Trophoblast cell (in vitro differentiated cells and primary cell): ENCODE results near the gene ASPDH.

ENCODE experiments used
- DNase-seq, 2 donors: peaks; one replicate each; pipeline ENCODE4 v3.0.0-alpha.2; 2016
- H2AFZ ChIP-seq: 2 replicates; pipeline ENCODE4 v1.6.1; 2013; ENCODE audit warnings: low read length, moderate library complexity, mild to moderate bottlenecking; ENCODE audit not compliant: insufficient read depth, poor library complexity
- H2AK5ac ChIP-seq: 2 replicates; pipeline ENCODE4 v1.6.1; 2013; ENCODE audit warnings: mild to moderate bottlenecking, low read length
- H2BK120ac ChIP-seq: 2 replicates; pipeline ENCODE4 v1.6.1; 2013; ENCODE audit warnings: low read length, mild to moderate bottlenecking, moderate library complexity; ENCODE audit not compliant: insufficient read depth, poor library complexity
- H2BK12ac ChIP-seq: 2 replicates; pipeline ENCODE4 v1.6.1; 2013; ENCODE audit warnings: mild to moderate bottlenecking, low read length, moderate library complexity
- H2BK5ac ChIP-seq: 2 replicates; pipeline ENCODE4 v1.6.1; 2013; ENCODE audit warnings: low read length, low read depth, moderate library complexity, mild to moderate bottlenecking; ENCODE audit not compliant: poor library complexity
- H3K14ac ChIP-seq: 2 replicates; pipeline ENCODE4 v1.6.1; 2013; ENCODE audit warnings: mild to moderate bottlenecking, low read length
- H3K18ac ChIP-seq: 2 replicates; pipeline ENCODE4 v1.6.1; 2013; ENCODE audit warnings: mild to moderate bottlenecking, low read length
- H3K23ac ChIP-seq: 2 replicates; pipeline ENCODE4 v1.6.1; 2013; ENCODE audit warnings: low read length
- H3K27ac ChIP-seq: 2 replicates; pipeline ENCODE4 v1.5.1; 2013; ENCODE audit warnings: low read depth, mild to moderate bottlenecking, inconsistent platforms, low read length, moderate library complexity
- H3K27me3 ChIP-seq: 2 replicates; pipeline ENCODE4 v1.6.1; 2013; ENCODE audit warnings: inconsistent platforms, mild to moderate bottlenecking, low read length, moderate library complexity; ENCODE audit not compliant: insufficient read depth
- H3K36me3 ChIP-seq, 2 experiments: 1 replicate in 1 of 2; 2 replicates in 1 of 2; pipeline ENCODE4 v1.6.1; 2013; ENCODE audit warnings: low read length in 2 of 2, mild to moderate bottlenecking in 2 of 2, moderate library complexity in 1 of 2; ENCODE audit not compliant: insufficient read depth in 2 of 2, control insufficient read depth in 1 of 2
- H3K4ac ChIP-seq: 2 replicates; pipeline ENCODE4 v1.6.1; 2013; ENCODE audit warnings: low read depth, mild to moderate bottlenecking, low read length, moderate library complexity
- H3K4me1 ChIP-seq, 2 experiments: 1 replicate in 1 of 2; 2 replicates in 1 of 2; pipeline ENCODE4 v1.6.1; 2013; ENCODE audit warnings: low read length in 2 of 2, mild to moderate bottlenecking in 2 of 2, moderate library complexity in 1 of 2; ENCODE audit not compliant: insufficient read depth in 2 of 2, control insufficient read depth in 1 of 2
- H3K4me2 ChIP-seq: 2 replicates; pipeline ENCODE4 v1.6.1; 2013; ENCODE audit warnings: inconsistent platforms, mild to moderate bottlenecking, low read length, moderate library complexity
- H3K4me3 ChIP-seq: 2 replicates; pipeline ENCODE4 v1.5.1; 2013; ENCODE audit warnings: mild to moderate bottlenecking, low read depth, low read length, inconsistent platforms
- H3K79me1 ChIP-seq: one replicate; pipeline ENCODE4 v1.6.1; 2013; ENCODE audit warnings: low read length
- H3K79me2 ChIP-seq: 2 replicates; pipeline ENCODE4 v1.6.1; 2013; ENCODE audit warnings: low read length, mild to moderate bottlenecking; ENCODE audit not compliant: control insufficient read depth, insufficient read depth, poor library complexity
- H3K9ac ChIP-seq: 2 replicates; pipeline ENCODE4 v1.6.1; 2013; ENCODE audit warnings: mild to moderate bottlenecking, low read length
- H3K9me3 ChIP-seq: 2 replicates; pipeline ENCODE4 v1.6.1; 2013; ENCODE audit warnings: low read depth, mild to moderate bottlenecking, control low read depth, inconsistent platforms, low read length; ENCODE audit not compliant: insufficient read depth
- H4K12ac ChIP-seq: 2 replicates; pipeline ENCODE4 v1.6.1; 2013; ENCODE audit warnings: low read depth, mild to moderate bottlenecking, low read length, moderate library complexity
- H4K8ac ChIP-seq: 2 replicates; pipeline ENCODE4 v1.6.1; 2013; ENCODE audit warnings: low read depth, mild to moderate bottlenecking, low read length, moderate library complexity
- H4K91ac ChIP-seq: one replicate; pipeline ENCODE4 v1.6.1; 2013; ENCODE audit warnings: low read depth, mild to moderate bottlenecking, low read length, moderate library complexity
- WGBS: extraction: QIAGEN DNeasy Blood & Tissue Kit; methylation state at CpG from one replicate; pipeline ENCODE4 v1.1.7; 2013; ENCODE audit warnings: missing lambda C conversion rate; ENCODE audit not compliant: insufficient read length, insufficient coverage; ENCODE audit errors: extremely low coverage; 5-methylcytosine and 5-hydroxymethylcytosine counted together

Gene ASPDH

GRCh38 chr19:50466706-50467039 is 47.0 kb downstream of the ASPDH start:
- no peak overlapping the region for H2BK120ac ChIP-seq
- H2BK12ac ChIP-seq: no peak overlapping the region
- no peak overlapping the region for H4K12ac ChIP-seq
- no peak overlapping the region for H3K14ac ChIP-seq
- WGBS: no CpG with 5 or more reads among the region's 11 CpGs
- H2AFZ ChIP-seq: no peak overlapping the region
- H3K4ac ChIP-seq: no peak overlapping the region
- DNase-seq: no peak
- no peak overlapping the region for H3K9ac ChIP-seq
- H3K79me2 ChIP-seq: no peaks in the 10 kb centered on the region
- no peaks in the 10 kb centered on the region for H3K36me3 ChIP-seq
- H3K4me1 ChIP-seq: peaks cover 0 to 6% of the 10 kb centered on the region in 2 experiments
- H3K79me1 ChIP-seq: no peaks in the 10 kb centered on the region
- no peak overlapping the region for H3K23ac ChIP-seq
- no peak overlapping the region for H4K8ac ChIP-seq
- no peak overlapping the region for H3K18ac ChIP-seq
- H3K9me3 ChIP-seq: peaks cover 2% of the 10 kb centered on the region
- no peaks in the 10 kb centered on the region for H3K27me3 ChIP-seq
- no peak overlapping the region for H3K4me2 ChIP-seq
- H2BK5ac ChIP-seq: no peak overlapping the region
- no peak overlapping the region for H2AK5ac ChIP-seq
- no peak overlapping the region for H4K91ac ChIP-seq
- no peak overlapping the region for H3K27ac ChIP-seq
- H3K4me3 ChIP-seq: no peak overlapping the region

DNA sequence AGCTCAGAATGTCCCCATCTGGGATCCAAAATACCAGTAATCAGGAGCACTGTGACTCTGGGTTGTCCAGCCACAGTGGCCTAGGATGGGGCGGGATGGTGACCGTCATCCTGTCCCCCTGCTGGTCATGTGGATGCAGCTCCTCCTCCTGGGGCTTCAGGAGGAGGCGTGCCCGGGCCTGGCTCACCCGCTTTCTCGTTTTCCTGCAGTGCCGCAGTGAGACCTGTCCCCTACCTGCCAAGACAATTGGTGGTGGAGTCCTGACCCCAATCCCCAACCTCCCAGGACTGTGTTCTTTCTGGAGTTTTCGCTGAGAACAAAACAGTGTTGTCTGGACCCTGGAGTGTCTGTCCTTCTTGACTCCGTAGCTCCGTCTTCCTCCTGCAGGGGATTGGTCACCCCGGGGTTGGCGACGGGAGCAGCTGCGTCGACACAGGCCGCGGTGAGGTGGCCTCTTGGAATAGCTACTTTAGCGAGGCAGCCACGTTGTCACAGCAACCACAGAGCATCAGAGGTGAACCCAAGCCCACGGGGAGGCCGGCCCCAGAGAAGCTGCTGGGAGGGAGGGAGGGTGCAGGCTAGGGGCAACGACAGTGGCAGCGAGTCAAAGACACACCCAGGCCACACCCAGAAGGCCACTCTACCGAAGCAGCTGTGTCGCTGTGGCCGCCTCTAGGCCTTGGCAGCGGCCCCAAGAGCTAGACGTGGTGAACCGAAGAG is 47.6 kb downstream of the ASPDH start:
- no peak overlapping the region for H3K27ac ChIP-seq
- DNase-seq: peak in 1 of 2 donors; percentile 31
- H2BK12ac ChIP-seq: no peak overlapping the region
- H2AK5ac ChIP-seq: peak overlapping the region; percentile 57
- no peaks in the 10 kb centered on the region for H3K36me3 ChIP-seq
- no peak overlapping the region for H3K4me2 ChIP-seq
- no peak overlapping the region for H2BK5ac ChIP-seq
- H2BK120ac ChIP-seq: no peak overlapping the region
- H3K27me3 ChIP-seq: no peaks in the 10 kb centered on the region
- no peak overlapping the region for H3K4me3 ChIP-seq
- H3K79me1 ChIP-seq: no peaks in the 10 kb centered on the region
- H3K23ac ChIP-seq: no peak overlapping the region
- peak overlapping the region; percentile 32 for H4K12ac ChIP-seq
- H3K14ac ChIP-seq: no peak overlapping the region
- peaks cover 2% of the 10 kb centered on the region for H3K9me3 ChIP-seq
- no peaks in the 10 kb centered on the region for H3K79me2 ChIP-seq
- H3K9ac ChIP-seq: no peak overlapping the region
- H2AFZ ChIP-seq: peak overlapping the region; percentile 23
- H3K4ac ChIP-seq: no peak overlapping the region
- peak overlapping the region; percentile 28 for H4K8ac ChIP-seq
- no peak overlapping the region for H4K91ac ChIP-seq
- no CpG with 5 or more reads among the region's 29 CpGs for WGBS
- H3K18ac ChIP-seq: no peak overlapping the region
- peaks cover 0 to 6% of the 10 kb centered on the region in 2 experiments for H3K4me1 ChIP-seq

GRCh38 chr19:50465000-50465399 is 48.7 kb downstream of the ASPDH start:
- Histone ChIP-seq H3K36me3 (no peaks in the 10 kb centered on the region), H3K4ac (no peak overlapping the region), H4K12ac (no peak overlapping the region), H3K4me3 (no peak overlapping the region), H2BK120ac (no peak overlapping the region), H3K23ac (no peak overlapping the region), H3K14ac (no peak overlapping the region), H4K91ac (no peak overlapping the region), H3K18ac (no peak overlapping the region), H3K79me2 (no peaks in the 10 kb centered on the region), H3K9ac (no peak overlapping the region), H3K4me2 (no peak overlapping the region), H3K79me1 (no peaks in the 10 kb centered on the region), H3K27ac (no peak overlapping the region), H2AK5ac (no peak overlapping the region), H2AFZ (no peak overlapping the region), H3K9me3 (peaks cover 2% of the 10 kb centered on the region), H3K27me3 (no peaks in the 10 kb centered on the region), H3K4me1 (peaks cover 0 to 9% of the 10 kb centered on the region in 2 experiments), H2BK12ac (no peak overlapping the region), H4K8ac (no peak overlapping the region), H2BK5ac (no peak overlapping the region)
- WGBS: no CpG with 5 or more reads among the region's 13 CpGs
- DNase-seq: no peak

DNA sequence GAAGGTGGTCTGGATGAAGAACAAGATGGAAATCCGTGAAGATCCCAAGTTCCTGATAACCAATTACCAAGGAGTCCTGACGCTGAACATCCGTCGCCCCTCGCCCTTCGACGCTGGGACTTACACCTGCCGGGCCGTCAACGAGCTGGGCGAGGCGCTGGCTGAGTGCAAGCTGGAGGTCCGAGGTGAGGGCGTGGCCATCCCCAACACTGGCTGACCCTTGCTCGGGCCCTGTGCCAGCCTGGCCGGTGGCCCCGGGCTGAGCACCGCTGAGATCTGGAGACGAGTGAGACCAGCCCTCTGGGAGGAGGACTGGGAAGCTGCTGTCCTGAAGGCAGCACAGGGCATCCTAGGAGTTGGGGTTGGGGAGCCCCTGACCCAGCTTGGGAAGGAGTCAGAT is 49.4 kb downstream of the ASPDH start:
- Histone ChIP-seq H3K4me2 (no peak overlapping the region), H4K91ac (no peak overlapping the region), H3K4ac (no peak overlapping the region), H3K36me3 (no peaks in the 10 kb centered on the region), H2BK120ac (no peak overlapping the region), H4K12ac (no peak overlapping the region), H3K4me3 (no peak overlapping the region), H2AK5ac (no peak overlapping the region), H3K14ac (no peak overlapping the region), H3K23ac (no peak overlapping the region), H4K8ac (no peak overlapping the region), H3K27me3 (no peaks in the 10 kb centered on the region), H3K9ac (no peak overlapping the region), H2AFZ (no peak overlapping the region), H2BK12ac (no peak overlapping the region), H3K79me2 (no peaks in the 10 kb centered on the region), H3K18ac (no peak overlapping the region), H3K79me1 (no peaks in the 10 kb centered on the region), H3K27ac (no peak overlapping the region), H2BK5ac (no peak overlapping the region), H3K4me1 (peaks cover 0 to 10% of the 10 kb centered on the region in 2 experiments), H3K9me3 (peaks cover 3% of the 10 kb centered on the region)
- WGBS: no CpG with 5 or more reads among the region's 19 CpGs
- DNase-seq: no peak
